IMR-90 (cell line): ENCODE data around the gene DNAH5. TPM values are rescaled to one million over a fixed set of nuclear protein-coding genes. Genes with fewer than 3 reads are reported as not detected.

Experiments used
- ATAC-seq: fragments of 200-7000 bp; cut with Tn5 transposase; 2 replicates; pipeline ENCODE4 v1.9.1; 2020; ENCODE audit warnings: low read depth, mild to moderate bottlenecking, moderate library complexity
- BruUV-seq: library from RNA; stranded (reverse); fragments of 400-500 nt; replicated peaks from 2 replicates; lab custom pipeline; 2021; lab: Mats Ljungman, UMichigan
- CTCF ChIA-PET: fragments of 300-600 bp; formaldehyde crosslinking; extraction: SDS; loops from one replicate; lab custom pipeline; 2021; ENCODE audit warnings: antibody characterized with exemption; lab: Yijun Ruan, JAX
- POLR2A ChIA-PET: fragments of 300-600 bp; sonication (Branson Sonifier 250); formaldehyde crosslinking; loops from one replicate; lab custom pipeline; 2022; ENCODE audit warnings: antibody characterized with exemption; ENCODE audit not compliant: unreplicated experiment; lab: Charles Lee
- DNase-seq: peaks from one replicate; pipeline ENCODE4 v3.0.0; 2013
- H2AFZ ChIP-seq: replicated peaks from 2 replicates; pipeline ENCODE3; 2013; ENCODE audit warnings: low read length, mild to moderate bottlenecking; ENCODE audit not compliant: poor library complexity
- H2AK5ac ChIP-seq: 2 replicates; pipeline ENCODE4 v1.6.1; 2013; ENCODE audit warnings: low read depth, low read length, inconsistent platforms
- H2AK9ac ChIP-seq: replicated peaks from 2 replicates; pipeline ENCODE3; 2013; ENCODE audit warnings: mild to moderate bottlenecking, low read depth, low read length, moderate library complexity; ENCODE audit not compliant: poor library complexity
- H2BK120ac ChIP-seq: 2 replicates; pipeline ENCODE4 v1.6.1; 2013; ENCODE audit warnings: low read depth, low read length, inconsistent platforms
- H2BK15ac ChIP-seq: 3 replicates; pipeline ENCODE4 v1.6.1; 2013; ENCODE audit warnings: low read depth, low read length, inconsistent platforms
- H2BK20ac ChIP-seq: 2 replicates; pipeline ENCODE4 v1.6.1; 2013; ENCODE audit warnings: low read depth, mild to moderate bottlenecking, inconsistent platforms, low read length, moderate library complexity
- H2BK5ac ChIP-seq: 2 replicates; pipeline ENCODE4 v1.6.1; 2013; ENCODE audit warnings: mild to moderate bottlenecking, low read depth, low read length, inconsistent platforms; ENCODE audit not compliant: poor library complexity, severe bottlenecking
- H3K14ac ChIP-seq: replicated peaks from 2 replicates; pipeline ENCODE4 v1.6.1; 2013; ENCODE audit warnings: low read depth, low read length, inconsistent platforms
- H3K18ac ChIP-seq: 2 replicates; pipeline ENCODE4 v1.6.1; 2013; ENCODE audit warnings: low read depth, low read length, control low read depth
- H3K23ac ChIP-seq: 2 replicates; pipeline ENCODE4 v1.6.1; 2013; ENCODE audit warnings: low read depth, low read length, inconsistent platforms
- H3K27ac ChIP-seq: 2 replicates; pipeline ENCODE4 v1.5.1; 2013; ENCODE audit warnings: mild to moderate bottlenecking, control low read depth, low read length; ENCODE audit not compliant: insufficient read depth
- H3K27me3 ChIP-seq: 2 replicates; pipeline ENCODE4 v1.6.1; 2013; ENCODE audit warnings: low read length; ENCODE audit not compliant: control insufficient read depth, insufficient read depth
- H3K36me3 ChIP-seq: 2 replicates; pipeline ENCODE4 v1.6.1; 2013; ENCODE audit warnings: low read length, mixed read lengths; ENCODE audit not compliant: control insufficient read depth, insufficient read depth
- H3K4ac ChIP-seq: 2 replicates; pipeline ENCODE4 v1.6.1; 2013; ENCODE audit warnings: low read depth, low read length, inconsistent platforms
- H3K4me1 ChIP-seq: 2 replicates; pipeline ENCODE4 v1.6.1; 2013; ENCODE audit warnings: low read length, mixed read lengths; ENCODE audit not compliant: control insufficient read depth, insufficient read depth
- H3K4me2 ChIP-seq: 2 replicates; pipeline ENCODE4 v1.6.1; 2013; ENCODE audit warnings: low read depth, mild to moderate bottlenecking, control low read depth, low read length, moderate library complexity
- H3K4me3 ChIP-seq: 2 replicates; pipeline ENCODE4 v1.5.1; 2013; ENCODE audit warnings: low read depth, mild to moderate bottlenecking, control low read depth, low read length, moderate library complexity; ENCODE audit not compliant: insufficient read depth
- H3K56ac ChIP-seq: 2 replicates; pipeline ENCODE4 v1.6.1; 2013; ENCODE audit warnings: low read length, inconsistent platforms; ENCODE audit not compliant: insufficient read depth; ENCODE audit errors: extremely low read depth
- H3K79me1 ChIP-seq, 2 experiments: 2 replicates each; pipeline ENCODE4 v1.6.1; 2013; ENCODE audit warnings: low read length in 2 of 2, inconsistent platforms in 1 of 2, low read depth in 1 of 2
- H3K9ac ChIP-seq: 2 replicates; pipeline ENCODE4 v1.6.1; 2013; ENCODE audit warnings: low read depth, low read length, control low read depth
- H3K9me1 ChIP-seq: 2 replicates; pipeline ENCODE4 v1.6.1; 2013; ENCODE audit warnings: low read length, inconsistent platforms; ENCODE audit not compliant: insufficient read depth
- H3K9me3 ChIP-seq: 2 replicates; pipeline ENCODE4 v1.6.1; 2013; ENCODE audit warnings: low read length; ENCODE audit not compliant: control insufficient read depth, insufficient read depth
- H4K20me1 ChIP-seq: 2 replicates; pipeline ENCODE4 v1.6.1; 2013; ENCODE audit warnings: low read length, inconsistent platforms; ENCODE audit not compliant: insufficient read depth
- H4K5ac ChIP-seq: 2 replicates; pipeline ENCODE4 v1.6.1; 2013; ENCODE audit warnings: mild to moderate bottlenecking, low read depth, low read length, control low read depth
- H4K8ac ChIP-seq, 2 experiments: 2 replicates each; pipeline ENCODE4 v1.6.1; 2013; ENCODE audit warnings: low read depth in 2 of 2, low read length in 2 of 2, control low read depth in 1 of 2, inconsistent platforms in 1 of 2
- H4K91ac ChIP-seq: 2 replicates; pipeline ENCODE4 v1.6.1; 2013; ENCODE audit warnings: low read depth, low read length, inconsistent platforms; ENCODE audit not compliant: insufficient read depth
- BHLHE40 ChIP-seq: fragments of 150-350 bp; IDR thresholded peaks from 2 replicates; pipeline ENCODE4 v1.6.1; 2016; ENCODE audit warnings: mild to moderate bottlenecking, low read depth, low read length
- RAD21 ChIP-seq: IDR thresholded peaks from 2 replicates; pipeline ENCODE4 v1.6.1; 2012; ENCODE audit warnings: low read length, improper control_type of control experiment
- SMC3 ChIP-seq: fragments of 150-350 bp; IDR thresholded peaks from 2 replicates; pipeline ENCODE4 v1.6.1; 2016; ENCODE audit warnings: low read depth, mild to moderate bottlenecking, antibody characterized with exemption, low read length, moderate library complexity
- WGBS, 2 experiments: methylation state at CpG; one replicate each; pipeline versions ENCODE4 v1.1.5 to v1.1.7; 2013; ENCODE audit warnings: missing lambda C conversion rate in 2 of 2; ENCODE audit not compliant: insufficient read length in 1 of 2; ENCODE audit errors: extremely low coverage in 2 of 2; 5-methylcytosine and 5-hydroxymethylcytosine counted together
- dilution Hi-C: fragments of 300-500 bp; cut with HindIII; formaldehyde crosslinking; loops from one replicate; pipeline ENCODE4 v1.14.3; 2018; ENCODE audit warnings: low sequenced_read_pairs; ENCODE audit not compliant: unreplicated experiment
- in situ Hi-C: fragments of 300-500 bp; cut with MboI; formaldehyde crosslinking; loops from 3 replicates; pipeline ENCODE4 v1.14.3; 2019; ENCODE audit warnings: low sequenced_read_pairs, inconsistent platforms, mixed read lengths
- intact Hi-C: fragments of 100-400 bp; cut with micrococcal nuclease; formaldehyde crosslinking; loops from 2 replicates; pipeline ENCODE4 v1.10.0; 2022
- polyA plus RNA-seq, 3 experiments: library from polyadenylated mRNA; depleted of rRNA; stranded (reverse); fragments of >200 nt; gene quantifications; 2 replicates each; pipeline ENCODE4 v1.2.3, GENCODE V29; 2012; ENCODE audit warnings: low replicate concordance in 1 of 3
- total RNA-seq: library from RNA; depleted of rRNA; stranded (reverse); fragments of >200 nt; gene quantifications from 2 replicates; pipeline ENCODE4 v1.2.3, GENCODE V29; 2012
- TF ChIP-seq, protein P1 (sequence below): conservative IDR thresholded peaks from 2 replicates; pipeline ENCODE4 v1.5.1; 2012; ENCODE audit warnings: mild to moderate bottlenecking, low read depth, low read length, improper control_type of control experiment

Gene DNAH5
- total and polyA plus RNA-seq, 2 of the 4 experiments (the other 2 are of a cell fraction): 1.9 to 4.3 TPM

DNA sequence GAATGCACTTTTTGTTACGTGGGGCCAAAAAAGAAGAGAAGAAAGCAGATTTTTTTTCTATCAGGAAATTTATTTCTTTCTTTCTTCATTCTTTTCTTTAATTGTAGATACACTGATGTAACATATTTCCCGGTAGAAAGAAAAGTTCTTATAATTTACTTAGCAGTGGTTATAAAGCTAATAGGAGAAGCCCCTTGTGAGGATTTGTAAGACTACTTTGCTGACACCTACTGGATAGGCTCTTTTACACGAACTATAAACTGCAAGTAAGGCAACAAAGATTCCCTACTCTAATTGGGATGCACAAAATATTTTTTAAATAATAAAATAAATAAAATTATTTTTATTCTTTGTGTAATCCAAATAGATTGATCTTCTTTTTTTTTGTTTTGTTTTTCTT is 284.4 kb downstream of the DNAH5 start:
- Histone ChIP-seq H3K56ac (no peak overlapping the region), H3K9ac (no peak overlapping the region), H4K20me1 (no peaks in the 10 kb centered on the region), H2BK5ac (no peak overlapping the region), H2BK20ac (peak overlapping the region; percentile 79; the same call in 1 of the 2 replicates), H3K4me2 (no peak overlapping the region), H3K36me3 (no peaks in the 10 kb centered on the region), H2AK5ac (no peak overlapping the region), H4K8ac (no peak overlapping the region), H3K18ac (no peak overlapping the region), H2AK9ac (no peak overlapping the region), H3K4ac (no peak overlapping the region), H4K91ac (no peak overlapping the region), H2BK120ac (no peak overlapping the region), H3K79me1 (no peaks in the 10 kb centered on the region), H2BK15ac (no peak overlapping the region), H3K9me3 (no peaks in the 10 kb centered on the region), H3K4me1 (peaks cover 10% of the 10 kb centered on the region), H3K27me3 (no peaks in the 10 kb centered on the region), H3K14ac (no peak overlapping the region), H3K9me1 (peaks cover 16% of the 10 kb centered on the region), H3K4me3 (no peak overlapping the region), H2AFZ (no peak overlapping the region), H4K5ac (no peak overlapping the region), H3K23ac (no peak overlapping the region), H3K27ac (no peak overlapping the region)
- intact Hi-C loops: loop anchor here (5.0 kb wide), 2 partner anchors 112 to 297 kb away; no protein-coding TSS in a partner anchor
- ATAC-seq (no peak), DNase-seq (peak; percentile 70)
- CTCF ChIA-PET: interaction anchor here (0.7 to 1.6 kb wide), 5 partner anchors 93 to 1251 kb away, joined by 3 to 13 read pairs (median 4); no protein-coding TSS in a partner anchor
- WGBS, 2 experiments: no CpG with 5 or more reads among the region's 3 CpGs
- dilution Hi-C loops: no loop called here
- POLR2A ChIA-PET: interaction anchor here (0.6 kb wide), 2 partner anchors 169 to 751 kb away, joined by 3 read pairs; no protein-coding TSS in a partner anchor
- in situ Hi-C loops: no loop called here
- TF ChIP-seq RAD21 (peak; percentile 46; the same call in 1 of the 2 replicates), SMC3 (peak; percentile 29), BHLHE40 (no peak)
- TF ChIP-seq, protein P1, sequence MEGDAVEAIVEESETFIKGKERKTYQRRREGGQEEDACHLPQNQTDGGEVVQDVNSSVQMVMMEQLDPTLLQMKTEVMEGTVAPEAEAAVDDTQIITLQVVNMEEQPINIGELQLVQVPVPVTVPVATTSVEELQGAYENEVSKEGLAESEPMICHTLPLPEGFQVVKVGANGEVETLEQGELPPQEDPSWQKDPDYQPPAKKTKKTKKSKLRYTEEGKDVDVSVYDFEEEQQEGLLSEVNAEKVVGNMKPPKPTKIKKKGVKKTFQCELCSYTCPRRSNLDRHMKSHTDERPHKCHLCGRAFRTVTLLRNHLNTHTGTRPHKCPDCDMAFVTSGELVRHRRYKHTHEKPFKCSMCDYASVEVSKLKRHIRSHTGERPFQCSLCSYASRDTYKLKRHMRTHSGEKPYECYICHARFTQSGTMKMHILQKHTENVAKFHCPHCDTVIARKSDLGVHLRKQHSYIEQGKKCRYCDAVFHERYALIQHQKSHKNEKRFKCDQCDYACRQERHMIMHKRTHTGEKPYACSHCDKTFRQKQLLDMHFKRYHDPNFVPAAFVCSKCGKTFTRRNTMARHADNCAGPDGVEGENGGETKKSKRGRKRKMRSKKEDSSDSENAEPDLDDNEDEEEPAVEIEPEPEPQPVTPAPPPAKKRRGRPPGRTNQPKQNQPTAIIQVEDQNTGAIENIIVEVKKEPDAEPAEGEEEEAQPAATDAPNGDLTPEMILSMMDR: peak; percentile 40; the same call in 1 of the 2 replicates
- no TSS peak for BruUV-seq
